Stimulated activated CD8-positive, alpha-beta memory T cell treated with anti-CD3 and anti-CD28 coated beads, Interleukin-15, amount 100 ng/mL, for 1 hour (primary cell): ENCODE measurements around the gene LHX4.

Experiments
- DNase-seq: peaks from one replicate; pipeline ENCODE4 v3.0.0-alpha.2; 2020; ENCODE audit warnings: low read depth

Gene LHX4

DNA sequence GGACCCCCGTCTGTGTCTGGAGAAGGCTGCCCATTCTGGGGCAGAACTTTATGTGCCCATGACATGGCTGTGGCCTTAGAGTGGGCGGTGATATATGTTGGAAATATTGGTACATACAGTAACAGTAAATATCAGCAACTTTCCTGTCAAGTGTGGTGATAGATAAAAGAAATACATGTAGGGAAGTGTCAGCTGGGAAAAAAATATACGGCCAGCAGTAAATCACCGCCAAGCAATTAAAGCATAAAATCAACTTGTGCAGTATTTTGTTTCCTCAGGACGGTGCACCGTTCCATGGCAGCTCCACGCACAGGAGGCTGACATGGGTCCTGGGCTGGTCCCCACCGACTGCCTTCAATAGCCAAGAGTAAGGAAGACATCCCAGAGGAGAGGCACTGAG lies 27.4 kb downstream of the LHX4 start:
- DNase-seq: no peak

DNA sequence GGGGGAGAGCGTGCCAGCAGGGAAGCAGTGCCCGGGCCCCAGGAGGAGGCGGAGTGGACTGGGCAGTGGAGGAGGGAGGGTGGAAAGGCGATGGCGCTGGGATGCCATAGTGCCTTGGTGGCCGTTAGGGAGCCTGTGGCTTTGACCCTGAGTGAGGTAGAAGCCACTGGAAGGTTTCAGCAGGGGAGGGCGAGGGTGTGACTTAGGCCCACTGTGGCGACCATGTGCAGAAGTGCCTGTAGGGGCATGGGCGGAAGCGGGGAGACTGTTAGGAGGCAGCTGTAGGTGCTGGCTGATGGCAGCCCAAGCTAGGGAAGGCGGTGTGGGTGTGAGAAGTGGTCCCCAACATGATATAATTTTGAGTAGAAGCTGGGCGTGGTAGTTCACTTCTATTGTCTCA lies 28.2 kb downstream of the LHX4 start:
- DNase-seq: no peak

DNA sequence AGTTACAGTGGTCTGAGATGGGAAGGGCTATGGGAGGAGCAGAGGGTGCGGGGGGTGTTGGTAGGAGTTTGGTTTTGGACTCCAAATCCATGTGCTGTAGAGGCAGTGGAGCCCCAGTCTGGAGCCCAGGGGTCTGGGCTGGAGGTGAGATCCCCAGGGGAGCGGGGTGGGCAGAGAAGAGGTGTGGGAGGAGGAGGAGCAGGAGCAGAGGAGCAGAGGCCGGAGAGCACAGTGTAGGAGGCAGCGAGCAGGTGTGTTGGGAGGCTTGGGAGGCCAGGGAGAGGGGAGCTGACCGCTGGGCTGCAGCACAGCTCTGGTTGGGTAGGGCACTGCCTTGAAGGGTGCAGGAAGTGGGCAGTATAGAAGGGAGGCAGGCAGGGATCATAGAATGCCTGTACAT lies 28.9 kb downstream of the LHX4 start:
- DNase-seq: no peak

DNA sequence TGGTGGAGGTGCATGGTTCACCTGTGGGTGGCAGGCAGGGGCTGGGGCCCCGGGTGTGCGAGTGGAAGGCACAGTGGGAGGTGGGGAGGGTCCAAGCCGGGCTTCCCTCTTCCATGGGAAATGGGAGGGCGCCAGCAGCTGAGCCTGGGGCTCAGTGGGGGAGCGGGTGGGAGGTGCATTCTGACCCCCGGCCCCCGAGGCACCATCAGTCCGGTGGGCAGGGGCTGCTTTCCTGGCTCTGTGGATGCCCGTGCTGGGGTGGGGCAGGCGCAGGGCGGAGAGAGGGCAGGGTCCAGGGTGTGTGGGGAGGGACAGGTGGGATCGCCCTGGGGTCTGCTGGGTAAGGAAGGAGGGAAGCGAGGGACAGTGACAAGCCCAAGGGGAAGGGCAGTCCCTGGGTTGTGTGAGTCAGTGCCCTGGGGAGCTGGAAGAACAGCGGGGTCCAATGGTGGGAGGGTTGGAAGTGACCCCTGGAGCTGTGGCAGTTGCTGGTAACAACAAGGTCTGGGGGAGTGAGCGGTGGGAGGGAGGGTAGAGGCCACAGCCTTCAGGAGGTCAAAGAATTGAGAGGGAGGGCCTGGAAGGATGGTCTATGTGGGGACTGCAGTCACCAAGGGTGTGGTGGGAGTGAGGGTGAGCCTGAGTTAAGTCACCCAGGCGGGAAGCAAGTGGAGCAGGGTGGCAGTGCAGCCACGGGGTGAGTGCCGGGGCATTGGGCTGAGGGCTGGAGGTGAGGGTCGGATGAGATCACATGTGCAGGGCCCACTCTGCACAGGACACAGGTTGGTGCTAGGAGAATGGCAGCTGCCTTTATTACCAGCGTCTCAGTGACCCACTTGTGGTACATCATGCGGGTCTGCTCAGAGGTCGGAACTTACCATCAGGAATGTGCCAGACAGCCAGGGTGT lies 29.6 kb downstream of the LHX4 start:
- DNase-seq: no peak

DNA sequence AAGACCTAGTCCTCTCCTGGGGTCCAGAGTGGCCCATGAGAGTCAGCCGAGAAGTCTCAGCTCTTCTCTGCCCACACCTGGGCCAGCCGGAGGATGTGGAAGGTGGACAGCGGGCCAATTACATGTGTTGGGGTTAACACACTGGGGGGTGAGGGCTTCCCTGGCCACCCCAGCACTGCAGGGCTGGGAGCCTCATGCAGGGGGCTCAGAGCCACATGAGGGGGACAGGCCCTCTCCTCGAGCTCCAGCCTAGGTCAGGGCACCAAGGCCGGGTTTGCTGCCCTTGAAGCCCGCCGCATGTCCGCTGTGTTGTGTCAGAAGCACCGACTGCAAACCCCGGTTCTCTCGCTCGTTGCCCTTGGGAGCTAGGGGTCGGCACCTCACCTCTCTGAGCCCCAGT lies 30.5 kb downstream of the LHX4 start:
- DNase-seq: no peak

DNA sequence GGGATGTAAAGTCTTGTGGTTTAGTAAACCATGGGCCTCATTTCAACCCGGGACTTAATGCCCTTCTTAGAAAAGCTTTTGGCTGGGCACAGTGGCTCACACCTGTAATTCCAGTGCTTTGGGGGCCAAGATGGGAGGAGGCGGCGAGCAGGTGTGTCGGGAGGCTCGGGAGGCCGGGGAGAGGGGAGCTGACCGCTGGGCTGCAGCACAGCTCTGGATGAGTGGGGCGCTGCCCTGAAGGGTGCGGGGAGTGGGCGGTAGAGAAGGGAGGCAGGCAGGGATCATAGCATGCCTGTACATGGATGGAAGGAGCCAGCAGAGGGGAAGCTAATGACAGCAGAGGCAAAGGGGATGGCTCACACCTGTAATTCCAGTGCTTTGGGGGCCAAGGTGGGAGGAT lies 31.0 kb downstream of the LHX4 start:
- no peak for DNase-seq

DNA sequence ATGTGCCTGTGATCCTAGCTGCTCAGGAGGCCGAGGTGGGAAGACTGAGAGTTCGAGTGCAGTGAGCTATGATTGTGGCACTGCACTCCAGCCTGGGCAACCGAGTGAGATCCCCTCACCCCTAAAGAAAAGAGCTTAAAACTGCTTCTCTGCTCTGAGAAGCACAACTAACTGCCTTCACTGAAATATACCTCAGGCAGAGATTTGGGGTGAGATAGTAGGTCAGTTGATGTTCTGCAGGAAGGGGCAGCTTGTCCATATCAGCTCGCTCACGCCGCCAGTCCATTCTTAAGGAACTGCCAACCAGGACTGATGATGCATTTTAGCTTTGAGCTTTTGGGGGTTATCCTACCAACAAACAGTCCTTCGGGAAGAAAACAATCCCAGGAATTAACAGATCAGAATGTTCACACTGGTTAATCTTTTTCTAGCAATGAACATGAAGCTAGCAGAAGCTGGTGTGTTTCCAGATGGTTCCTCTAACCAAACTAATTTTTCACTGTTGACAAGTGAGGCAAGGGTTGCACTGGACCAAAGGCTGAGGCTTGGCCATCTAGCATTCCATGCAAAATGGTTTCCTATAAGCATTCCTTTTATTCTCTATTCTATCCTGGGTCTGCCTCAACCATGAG lies 31.6 kb downstream of the LHX4 start:
- DNase-seq: no peak

DNA sequence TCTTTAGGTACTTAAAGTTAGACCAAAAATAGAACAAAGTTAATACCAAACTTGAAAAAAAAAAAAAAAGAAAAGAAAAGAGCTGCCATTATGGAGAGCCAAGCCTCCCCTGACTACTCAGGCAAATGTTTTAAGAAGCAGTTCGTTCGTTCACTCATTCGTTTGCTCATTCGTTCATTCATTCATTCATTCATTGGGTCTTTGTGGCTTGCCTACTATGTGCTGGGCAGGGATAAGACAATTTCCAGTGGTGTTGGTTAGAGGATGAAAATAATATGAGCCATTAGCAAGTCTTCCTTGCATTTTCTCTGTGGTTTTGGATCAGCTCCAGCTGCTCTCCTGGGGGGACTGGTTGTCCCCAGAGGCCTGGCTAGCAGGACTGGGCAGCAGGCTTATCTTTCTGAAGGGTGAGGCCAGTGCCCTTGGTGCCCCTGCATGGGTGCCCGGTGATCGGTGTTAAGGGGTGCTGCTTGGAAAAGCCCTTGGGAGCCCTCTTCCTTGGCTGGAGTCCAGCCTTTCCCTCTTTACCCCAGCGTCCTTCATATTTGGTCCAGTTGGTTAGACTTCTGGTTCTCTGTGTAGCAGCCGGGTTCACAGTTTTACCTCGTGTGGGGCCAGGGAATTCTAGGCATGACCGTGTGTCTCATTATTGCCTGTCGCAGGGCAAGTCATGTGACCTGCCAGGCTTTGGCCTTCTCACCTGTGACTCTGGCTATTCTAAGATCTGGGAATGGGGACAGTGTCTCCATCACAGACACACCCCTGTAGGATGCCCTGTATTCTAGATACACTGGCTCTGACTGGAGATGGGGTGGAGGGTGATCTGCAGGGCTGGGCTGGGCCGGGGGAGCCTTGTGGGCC lies 32.8 kb downstream of the LHX4 start:
- no peak for DNase-seq

DNA sequence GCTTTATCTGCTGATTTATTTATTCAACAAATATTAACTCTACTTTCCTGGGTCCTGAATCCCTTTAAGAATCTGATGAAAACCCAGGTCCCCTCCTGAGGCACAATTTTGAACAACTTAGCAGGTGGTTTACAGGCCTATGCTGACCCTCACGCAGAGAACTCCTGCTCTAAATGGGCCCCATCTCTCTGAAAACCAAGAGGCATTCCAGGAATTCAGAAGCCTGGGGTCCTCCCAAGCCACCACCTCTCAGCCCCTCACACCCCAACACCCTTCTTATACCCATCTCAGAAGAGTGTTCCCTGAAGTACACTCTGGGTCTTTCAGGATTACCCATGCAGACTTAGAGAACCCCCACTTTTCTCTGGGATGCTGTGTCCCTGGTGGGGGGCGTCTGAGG lies 34.5 kb downstream of the LHX4 start:
- no peak for DNase-seq

DNA sequence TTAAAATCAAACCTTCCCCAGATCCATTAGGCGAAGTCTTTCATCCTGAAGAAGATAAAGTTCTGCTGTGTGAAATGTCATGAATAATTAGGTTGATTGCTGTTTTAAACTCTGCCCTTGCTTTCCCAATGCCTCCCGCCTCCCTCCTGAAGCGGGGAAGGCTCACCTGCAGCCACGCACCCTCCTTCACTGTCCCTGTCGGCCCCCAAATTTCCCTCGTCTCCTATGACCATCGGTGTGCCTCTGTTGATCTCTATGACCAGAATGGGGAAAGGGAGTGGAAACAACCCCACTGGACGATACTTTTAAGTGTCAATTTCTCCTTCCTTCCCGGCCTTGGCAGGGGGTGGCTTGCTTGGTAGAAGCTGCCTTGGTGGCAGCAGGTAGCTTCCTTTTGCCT lies 35.1 kb downstream of the LHX4 start:
- no peak for DNase-seq

DNA sequence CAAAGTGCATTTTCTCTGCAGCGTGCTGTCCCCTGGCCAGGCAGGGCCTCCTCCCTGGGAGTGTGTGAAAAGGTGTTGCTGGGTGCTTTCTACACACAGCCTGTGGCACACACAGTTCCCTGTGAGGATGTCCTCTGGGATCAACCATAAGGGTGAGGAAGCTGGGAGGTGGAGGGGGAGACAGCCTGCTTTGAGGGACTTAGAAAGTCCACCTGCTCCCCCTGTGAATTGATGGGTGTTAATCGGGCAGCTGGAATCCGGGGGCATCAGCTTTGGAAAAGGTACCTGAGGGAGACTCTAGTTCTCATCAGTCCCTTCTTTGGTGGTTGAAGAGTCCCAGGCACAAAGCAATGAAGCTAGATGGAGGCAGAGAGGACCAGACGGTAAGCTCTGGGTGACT lies 35.8 kb downstream of the LHX4 start:
- no peak for DNase-seq

DNA sequence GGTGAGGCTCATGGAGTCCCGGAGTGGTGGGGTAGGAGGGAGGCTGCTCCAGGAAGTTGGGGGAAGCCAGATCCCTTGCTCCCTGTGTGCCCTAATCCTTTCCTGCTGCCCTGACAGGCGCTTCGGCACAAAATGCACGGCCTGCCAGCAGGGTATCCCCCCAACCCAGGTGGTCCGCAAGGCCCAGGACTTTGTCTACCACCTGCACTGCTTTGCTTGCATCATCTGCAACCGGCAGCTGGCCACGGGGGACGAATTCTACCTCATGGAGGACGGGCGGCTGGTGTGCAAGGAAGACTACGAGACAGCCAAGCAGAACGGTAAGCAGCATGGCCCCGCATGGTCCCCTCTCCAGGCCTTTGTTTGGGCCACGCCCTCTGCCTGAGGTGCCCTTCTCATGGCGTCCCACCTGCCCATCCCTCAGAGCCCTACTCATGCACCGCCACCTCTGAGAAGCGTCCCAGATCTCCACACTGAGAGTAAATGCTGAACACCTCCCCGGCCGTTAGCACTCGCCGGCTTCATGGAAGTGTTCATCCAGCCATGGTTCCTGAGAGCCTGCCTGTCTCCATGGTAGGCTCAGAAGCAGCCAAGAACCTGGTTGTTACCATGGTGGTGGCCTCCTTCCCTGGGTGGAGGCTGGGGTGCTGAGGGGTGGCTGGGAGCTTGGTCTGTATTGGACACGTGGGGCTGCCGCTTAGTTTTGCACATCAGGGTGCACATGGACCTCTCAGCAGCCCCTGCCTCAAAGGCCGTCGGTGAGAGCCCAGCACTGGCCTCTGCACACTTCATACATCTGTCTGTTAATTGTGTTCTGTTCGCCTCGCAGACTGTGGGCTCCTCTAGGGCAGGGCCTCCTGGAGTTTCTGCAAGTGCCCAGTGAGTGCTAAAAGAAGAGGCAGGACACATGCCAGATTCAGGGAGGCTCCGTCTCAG lies 36.5 kb downstream of the LHX4 start:
- DNase-seq: no peak

DNA sequence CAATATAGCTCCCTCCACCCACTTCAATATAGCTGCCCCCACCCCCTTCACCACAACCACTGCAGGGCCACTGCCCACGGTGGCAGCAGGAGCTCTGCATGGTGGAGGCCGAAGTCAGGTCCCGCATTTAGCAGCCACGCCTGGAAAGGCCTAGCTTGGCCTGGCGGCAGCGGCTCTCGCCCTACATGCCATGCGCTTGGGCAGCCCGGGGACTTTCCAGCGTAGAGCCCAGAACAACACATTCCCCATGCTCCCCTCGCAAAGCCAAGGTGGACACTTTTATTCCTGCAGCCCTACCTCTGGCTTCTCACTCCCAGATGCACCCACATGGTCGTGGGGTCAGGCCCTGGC lies 37.1 kb downstream of the LHX4 start:
- DNase-seq: no peak

DNA sequence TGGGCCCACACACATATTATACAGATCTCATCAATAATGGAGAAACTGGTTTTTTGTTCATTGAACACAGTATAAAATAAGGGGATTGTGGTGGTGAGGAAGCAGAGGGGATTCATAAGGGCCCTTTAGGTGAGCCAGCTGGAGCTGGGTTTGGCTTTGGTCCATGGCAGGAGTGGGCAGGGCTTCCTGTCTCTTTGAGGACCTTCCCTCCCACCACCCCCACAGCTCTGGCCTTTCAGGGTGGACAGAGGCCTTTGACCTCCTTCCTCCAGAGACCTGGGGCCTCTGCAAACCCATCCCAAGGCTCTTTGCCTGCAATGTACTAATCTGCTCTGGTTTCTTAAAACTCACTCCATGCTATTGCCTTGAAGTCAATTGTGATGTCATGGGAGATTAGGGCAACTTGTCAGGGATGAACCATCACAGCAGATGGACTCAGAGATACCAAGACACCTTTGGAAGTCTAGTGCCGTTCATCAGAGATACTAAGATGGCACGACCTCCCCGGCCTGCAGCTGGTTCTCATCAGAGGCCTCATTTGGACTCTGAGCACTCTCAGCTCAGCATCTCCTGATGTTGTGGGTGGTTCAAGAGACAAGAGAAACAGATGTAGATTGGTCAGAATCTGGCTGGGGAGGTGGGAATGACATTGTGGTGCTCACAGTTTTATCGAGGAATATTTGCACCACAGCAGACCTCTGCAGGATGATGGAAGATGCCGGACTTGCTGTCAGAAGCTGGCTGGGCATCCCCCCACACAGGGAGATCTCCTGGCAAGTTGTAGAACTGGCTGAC lies 37.9 kb downstream of the LHX4 start:
- DNase-seq: no peak

DNA sequence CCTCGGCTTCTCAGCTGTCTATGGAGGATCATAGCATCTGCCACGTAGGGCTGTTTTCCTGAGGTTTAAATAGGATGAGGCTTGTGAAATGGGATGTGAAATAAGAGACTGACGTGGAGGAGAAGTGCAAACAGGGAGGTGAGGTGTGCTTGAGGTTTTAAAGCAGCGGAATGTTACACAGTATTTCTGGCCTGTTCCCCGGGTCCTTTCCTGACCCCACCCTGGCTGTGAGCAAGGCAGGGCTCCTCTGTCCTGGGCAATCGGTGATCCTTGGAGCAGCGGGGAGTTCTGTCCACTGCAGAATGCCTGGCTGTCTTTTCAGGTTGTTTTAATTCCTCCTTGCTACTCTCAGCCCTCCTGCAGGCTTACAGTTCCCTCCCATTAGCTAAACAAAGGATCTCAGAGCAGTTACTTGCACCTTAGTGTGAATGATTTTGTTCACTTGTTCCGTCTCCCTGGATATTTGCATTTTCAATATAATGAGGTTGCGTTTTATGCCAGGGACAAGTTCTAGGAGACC lies 38.6 kb downstream of the LHX4 start:
- DNase-seq: no peak

DNA sequence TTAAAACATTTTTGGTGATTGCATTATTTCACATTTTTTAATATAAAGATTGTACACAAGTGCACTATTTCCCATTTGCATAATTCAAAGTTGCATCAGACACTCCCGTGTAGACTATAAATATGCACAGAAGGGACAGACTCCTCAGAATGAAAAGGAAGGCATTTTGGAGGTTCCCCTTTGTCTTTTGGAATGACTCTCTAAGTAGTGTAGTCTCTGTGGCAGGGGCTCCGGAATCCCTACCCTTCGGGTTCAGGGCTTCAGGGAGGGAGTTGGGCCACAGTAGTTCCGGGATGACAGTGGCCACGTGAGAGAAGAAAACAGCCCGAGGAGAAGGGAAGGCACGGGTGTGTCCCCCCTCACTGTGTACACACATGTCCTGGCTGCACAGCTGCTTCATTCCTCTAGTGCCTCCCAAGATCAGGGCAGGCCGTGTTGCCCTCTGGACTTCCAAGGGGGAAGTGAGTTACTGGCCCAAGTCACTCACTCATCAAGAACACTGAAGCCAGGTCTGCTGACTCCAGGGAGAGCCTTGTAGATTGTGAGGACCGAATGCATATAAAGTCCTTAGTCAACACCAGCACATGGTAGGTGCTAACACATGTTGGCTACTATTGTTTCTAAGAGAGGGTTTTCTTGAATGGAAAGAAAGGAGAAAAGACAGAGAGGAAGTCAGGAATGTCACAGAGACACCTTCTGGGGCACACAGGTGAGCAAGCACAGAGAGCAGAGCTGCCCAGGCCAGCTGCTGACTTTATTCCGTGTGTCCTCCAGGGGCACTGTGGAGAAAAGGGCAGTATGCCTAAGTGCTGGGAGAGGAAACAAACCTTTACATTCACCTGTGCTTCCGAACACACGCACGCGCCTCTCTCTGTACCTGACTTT lies 39.8 kb downstream of the LHX4 start:
- no peak for DNase-seq

DNA sequence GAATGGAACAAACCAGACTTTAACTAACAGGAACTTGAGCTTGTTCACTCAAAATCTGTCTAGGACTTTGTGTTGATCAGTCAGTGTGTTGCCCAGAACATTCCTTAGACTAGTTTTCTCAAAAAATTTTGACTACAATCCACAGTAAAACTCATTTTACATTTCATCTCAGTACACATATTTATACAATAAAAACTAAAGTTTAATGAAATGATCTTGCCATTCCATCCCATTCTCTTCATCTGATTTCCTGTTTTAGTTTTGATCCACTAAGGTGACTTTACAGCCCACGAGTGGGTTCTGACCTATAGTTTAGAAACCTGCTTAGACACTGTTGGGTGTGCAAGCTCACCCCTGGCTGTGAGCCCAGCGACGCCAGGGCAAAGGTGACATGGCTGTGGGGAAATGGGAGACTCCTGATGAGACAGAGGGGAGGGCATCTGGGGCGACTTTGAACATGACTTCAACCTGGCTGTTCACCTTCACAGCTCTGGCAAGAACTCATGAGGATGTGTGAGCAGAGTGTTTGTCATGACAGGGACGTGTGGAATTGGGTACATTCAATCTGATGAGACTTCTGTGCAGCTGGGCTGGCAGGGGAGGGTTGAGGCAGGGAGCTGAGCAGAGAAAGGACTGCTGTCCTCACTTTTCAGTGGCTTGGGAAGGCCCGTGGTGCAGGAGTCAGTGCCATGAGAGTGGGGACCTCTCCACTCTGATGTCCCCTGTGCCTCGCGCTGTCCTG lies 40.6 kb downstream of the LHX4 start:
- no peak for DNase-seq

DNA sequence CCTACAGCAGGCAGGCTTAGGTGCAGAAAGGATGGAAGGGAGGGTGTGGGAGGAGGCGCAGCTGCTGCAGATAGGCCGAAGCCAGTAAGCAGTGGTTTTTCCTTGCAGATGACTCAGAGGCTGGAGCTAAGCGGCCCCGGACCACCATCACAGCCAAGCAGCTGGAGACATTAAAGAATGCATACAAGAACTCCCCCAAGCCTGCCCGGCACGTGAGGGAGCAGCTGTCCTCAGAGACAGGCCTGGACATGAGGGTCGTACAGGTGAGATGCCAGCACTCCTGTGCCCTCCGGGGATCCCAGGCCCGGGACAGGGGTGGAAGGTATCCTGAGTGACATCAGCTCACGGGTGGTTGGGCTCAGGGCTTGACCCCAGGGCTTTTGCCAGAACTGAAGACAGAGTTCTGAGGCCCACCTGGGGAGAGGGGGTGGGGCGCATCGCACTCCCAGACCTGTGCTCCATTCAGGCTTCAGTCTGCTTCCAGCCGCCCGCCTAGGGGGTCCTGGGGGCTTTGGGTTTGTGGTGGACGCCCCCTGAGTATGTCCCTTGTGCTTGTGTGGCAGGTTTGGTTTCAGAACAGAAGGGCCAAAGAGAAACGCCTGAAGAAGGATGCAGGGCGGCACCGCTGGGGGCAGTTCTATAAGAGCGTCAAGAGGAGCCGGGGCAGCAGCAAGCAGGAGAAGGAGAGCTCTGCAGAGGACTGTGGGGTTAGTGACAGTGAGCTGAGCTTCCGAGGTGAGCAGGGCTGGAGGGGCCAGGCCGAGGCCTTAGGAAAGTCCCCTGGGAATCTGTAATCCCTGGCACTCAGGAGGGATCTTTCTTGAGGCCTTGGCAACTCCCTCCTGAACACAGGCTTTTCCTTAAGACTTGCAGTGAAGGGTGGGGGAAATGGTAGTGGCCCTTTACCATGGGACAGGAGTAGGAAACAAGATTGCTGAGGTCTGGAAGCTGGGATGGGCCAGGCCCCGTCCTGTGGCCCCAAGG lies 41.5 kb downstream of the LHX4 start:
- DNase-seq: no peak
